Ovary (tissue), 9 donors: ENCODE results near the gene EPHB1. TPM values are rescaled to one million over a fixed set of nuclear protein-coding genes. Genes with fewer than 3 reads are reported as not detected.

ENCODE experiments used
- DNase-seq, 5 donors: peaks; one replicate each; pipeline ENCODE4 v3.0.0-alpha.2; 2019 to 2020
- H3K27ac ChIP-seq, 2 donors: fragments of 200-600 bp; one replicate each; pipeline versions ENCODE4 v1.5.1 to v1.8.0; 2019 to 2022
- H3K27me3 ChIP-seq: fragments of 200-600 bp; one replicate; pipeline ENCODE4 v1.8.0; 2022
- H3K36me3 ChIP-seq: fragments of 200-600 bp; sonication (generic); one replicate; pipeline ENCODE4 v1.5.1; 2019
- H3K4me1 ChIP-seq: one replicate; pipeline ENCODE4 v1.8.1; 2013; ENCODE audit warnings: mild to moderate bottlenecking, moderate library complexity; ENCODE audit not compliant: insufficient read depth
- H3K4me3 ChIP-seq: fragments of 200-600 bp; sonication (generic); one replicate; pipeline ENCODE4 v1.5.1; 2017
- H3K9me3 ChIP-seq, 2 donors: fragments of 200-600 bp in 1 of 2; sonication (generic) in 1 of 2; one replicate each; pipeline versions ENCODE4 v1.5.1 to v1.8.1; 2013 to 2019; ENCODE audit warnings: mild to moderate bottlenecking in 1 of 2, moderate library complexity in 1 of 2
- EP300 ChIP-seq: sonication (generic); formaldehyde crosslinking; IDR thresholded peaks from one replicate; pipeline ENCODE4 v1.6.1; 2017; ENCODE audit warnings: antibody characterized with exemption
- POLR2A ChIP-seq: fragments of 450-650 bp; IDR thresholded peaks from one replicate; pipeline ENCODE4 v1.6.1; 2017; ENCODE audit warnings: antibody characterized with exemption, mild to moderate bottlenecking, moderate library complexity
- WGBS, 3 donors: extraction: QIAGEN DNeasy Blood & Tissue Kit in 1 of 3; methylation state at CpG; one replicate each; pipeline versions ENCODE4 v1.1.5 to v1.1.7; 2013 to 2017; 5-methylcytosine and 5-hydroxymethylcytosine counted together
- intact Hi-C, 4 donors: fragments of 100-400 bp; cut with DNase I; formaldehyde crosslinking; loops; one replicate each; pipeline versions ENCODE4 v1.11.0 to v1.15.1; 2022 to 2023
- polyA plus RNA-seq, 2 donors: library from polyadenylated mRNA; stranded (reverse); fragments of 200-250 nt in 1 of 2; fragments of 350-450 nt in 1 of 2; fragmentation: Illumina TruSeq in 1 of 2; extraction: RNeasy Lipid Tissue Mini Kit (QIAGEN cat#74804) in 1 of 2; gene quantifications; one replicate each; pipeline ENCODE4 v1.2.3, GENCODE V29; 2013 to 2014
- total RNA-seq, 7 donors: library from RNA; depleted of rRNA in 2 of 7; stranded (reverse); fragments of >200 nt in 2 of 7; fragmentation: NEBNext Ultra II Directional in 3 of 7; extraction: Animal tissue kit (Norgen Biotek cat#: 25700) in 3 of 7; gene quantifications; one replicate each; pipeline versions ENCODE4 v1.1.0 to v1.2.4, GENCODE V29; 2016 to 2023
- TF ChIP-seq, protein P1 (sequence below), 3 donors: fragments of 450-650 bp in 2 of 3; fragments of 200-600 bp in 1 of 3; IDR thresholded peaks; one replicate each; pipeline versions ENCODE4 v1.5.1 to v1.8.0; 2016 to 2022; ENCODE audit warnings: antibody characterized with exemption in 3 of 3, mild to moderate bottlenecking in 1 of 3
- donor health status: DM: no; HTN: no; CAD: no; lungs with moderate emphysema.
- donor health status: DM: no; HTN: no; CAD: no.
- donor health status: Bipolar disorder and iron deficiency.
- donor health status: DM: yes; HTN: yes; CAD: no.
- donor health status: DM: no; HTN: no; CAD: no.
- donor health status: DM: yes; HTN: yes; CAD: no.

The EPHB1 gene
- total and polyA plus RNA-seq, 9 donors, result 0.25 to 2.7 (median 1.0) TPM

GRCh38 chr3:135242285-135242684 lies 447.2 kb downstream of the EPHB1 start:
- no peak for DNase-seq
- H3K27ac ChIP-seq, result no peak overlapping the region
- no peak for TF ChIP-seq EP300
- TF ChIP-seq POLR2A, result no peak
- TF ChIP-seq, protein P1, sequence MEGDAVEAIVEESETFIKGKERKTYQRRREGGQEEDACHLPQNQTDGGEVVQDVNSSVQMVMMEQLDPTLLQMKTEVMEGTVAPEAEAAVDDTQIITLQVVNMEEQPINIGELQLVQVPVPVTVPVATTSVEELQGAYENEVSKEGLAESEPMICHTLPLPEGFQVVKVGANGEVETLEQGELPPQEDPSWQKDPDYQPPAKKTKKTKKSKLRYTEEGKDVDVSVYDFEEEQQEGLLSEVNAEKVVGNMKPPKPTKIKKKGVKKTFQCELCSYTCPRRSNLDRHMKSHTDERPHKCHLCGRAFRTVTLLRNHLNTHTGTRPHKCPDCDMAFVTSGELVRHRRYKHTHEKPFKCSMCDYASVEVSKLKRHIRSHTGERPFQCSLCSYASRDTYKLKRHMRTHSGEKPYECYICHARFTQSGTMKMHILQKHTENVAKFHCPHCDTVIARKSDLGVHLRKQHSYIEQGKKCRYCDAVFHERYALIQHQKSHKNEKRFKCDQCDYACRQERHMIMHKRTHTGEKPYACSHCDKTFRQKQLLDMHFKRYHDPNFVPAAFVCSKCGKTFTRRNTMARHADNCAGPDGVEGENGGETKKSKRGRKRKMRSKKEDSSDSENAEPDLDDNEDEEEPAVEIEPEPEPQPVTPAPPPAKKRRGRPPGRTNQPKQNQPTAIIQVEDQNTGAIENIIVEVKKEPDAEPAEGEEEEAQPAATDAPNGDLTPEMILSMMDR (IDR thresholded peaks at IDR 0.05), result no peak
- H3K9me3 ChIP-seq, result no peaks in the 10 kb centered on the region
- H3K27me3 ChIP-seq, result no peaks in the 10 kb centered on the region
- H3K4me1 ChIP-seq, result no peaks in the 10 kb centered on the region
- intact Hi-C loops, result no loop called here
- no peaks in the 10 kb centered on the region for H3K36me3 ChIP-seq
- no peak overlapping the region for H3K4me3 ChIP-seq
- 81 to 100% (median 85%) methylated on average over 2 of the region's 2 CpGs for WGBS, 3 donors

DNA sequence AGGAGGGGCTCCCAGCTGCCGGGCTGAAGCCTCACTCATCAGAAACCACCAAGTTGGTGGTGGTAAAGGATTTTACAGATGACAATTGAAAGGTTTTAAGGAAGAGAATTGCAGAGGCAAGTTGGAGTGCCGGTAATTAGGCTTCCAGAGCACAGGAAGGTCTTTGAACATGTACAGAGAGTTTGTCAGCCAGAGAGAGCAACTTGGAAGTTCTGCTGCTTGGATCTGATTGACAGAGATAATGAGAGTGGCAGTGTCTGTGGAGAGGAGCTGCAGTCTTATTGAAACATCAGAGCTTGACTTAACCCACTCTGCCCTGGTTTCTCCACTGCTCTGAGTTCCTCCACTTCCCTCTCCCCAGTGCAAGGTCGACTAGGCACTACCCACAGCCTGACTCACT lies 448.6 kb downstream of the EPHB1 start:
- Histone ChIP-seq H3K27ac (no peak overlapping the region), H3K36me3 (no peaks in the 10 kb centered on the region), H3K4me3 (no peak overlapping the region), H3K4me1 (no peaks in the 10 kb centered on the region), H3K27me3 (no peaks in the 10 kb centered on the region), H3K9me3 (no peaks in the 10 kb centered on the region)
- no peak for TF ChIP-seq EP300
- no peak for TF ChIP-seq POLR2A
- TF ChIP-seq, protein P1 (IDR thresholded peaks at IDR 0.05), result no peak
- intact Hi-C loops, result no loop called here
- 53 to 57% (median 54%) methylated on average over 3 of the region's 3 CpGs for WGBS, 3 donors
- DNase-seq, result no peak

- DNase-seq, result no peak
- H3K4me3 ChIP-seq, result no peak overlapping the region
- no peaks in the 10 kb centered on the region for H3K36me3 ChIP-seq
- H3K9me3 ChIP-seq, result no peaks in the 10 kb centered on the region
- no peaks in the 10 kb centered on the region for H3K27me3 ChIP-seq
- no peaks in the 10 kb centered on the region for H3K4me1 ChIP-seq
- intact Hi-C loops, result no loop called here
- no peak overlapping the region for H3K27ac ChIP-seq
- TF ChIP-seq, protein P1 (IDR thresholded peaks at IDR 0.05), result no peak
- TF ChIP-seq POLR2A (no peak), EP300 (no peak)
- 85 to 100% (median 94%) methylated on average over 1 of the region's 1 CpG for WGBS, 3 donors
Measured at GRCh38 chr3:135246027-135246426, 451.0 kb downstream of the EPHB1 start.

DNA sequence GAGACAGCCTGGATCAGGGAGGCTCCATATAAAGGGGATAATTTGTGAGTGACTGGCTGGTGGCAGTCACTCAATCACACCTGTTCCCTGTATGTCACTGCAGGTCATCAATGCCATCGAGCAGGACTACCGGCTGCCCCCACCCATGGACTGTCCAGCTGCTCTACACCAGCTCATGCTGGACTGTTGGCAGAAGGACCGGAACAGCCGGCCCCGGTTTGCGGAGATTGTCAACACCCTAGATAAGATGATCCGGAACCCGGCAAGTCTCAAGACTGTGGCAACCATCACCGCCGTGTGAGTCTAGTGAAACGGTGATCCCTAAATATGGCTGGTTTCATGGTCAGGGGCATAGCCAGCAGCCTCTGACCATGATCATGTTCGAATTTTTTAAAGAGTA lies 453.2 kb downstream of the EPHB1 start:
- Histone ChIP-seq H3K4me1 (no peaks in the 10 kb centered on the region), H3K9me3 (no peaks in the 10 kb centered on the region), H3K36me3 (no peaks in the 10 kb centered on the region), H3K27ac (no peak overlapping the region), H3K4me3 (no peak overlapping the region), H3K27me3 (no peaks in the 10 kb centered on the region)
- no peak for DNase-seq
- intact Hi-C loops, result no loop called here
- TF ChIP-seq EP300, result no peak
- TF ChIP-seq POLR2A, result no peak
- TF ChIP-seq, protein P1 (IDR thresholded peaks at IDR 0.05), result no peak
- 91 to 95% (median 91%) methylated on average over 12 of the region's 12 CpGs for WGBS, 3 donors

GRCh38 chr3:135249186-135249585 lies 454.1 kb downstream of the EPHB1 start:
- H3K27me3 ChIP-seq, result no peaks in the 10 kb centered on the region
- intact Hi-C loops, result no loop called here
- H3K4me1 ChIP-seq, result no peaks in the 10 kb centered on the region
- H3K4me3 ChIP-seq, result no peak overlapping the region
- no peaks in the 10 kb centered on the region for H3K36me3 ChIP-seq
- no peaks in the 10 kb centered on the region for H3K9me3 ChIP-seq
- no peak overlapping the region for H3K27ac ChIP-seq
- WGBS, 3 donors, result 88 to 92% (median 90%) methylated on average over 5 of the region's 5 CpGs
- no peak for DNase-seq
- TF ChIP-seq EP300, result no peak
- TF ChIP-seq POLR2A, result no peak
- TF ChIP-seq, protein P1 (IDR thresholded peaks at IDR 0.05), result no peak
